ENCODE results near the gene ERP29. TPM values are rescaled to one million over a fixed set of nuclear protein-coding genes. Genes with fewer than 3 reads are reported as not detected.
"Not testable (repeated sequence)": the region's sequence is repeated elsewhere in the genome, so short reads cannot be mapped to it uniquely, and the experiment has no call there.

The ERP29 gene
- total RNA-seq, 1 donor from 2014 or later, result 95.8 TPM

GRCh38 chr12:112035219-112035785 lies 22.1 kb downstream of the ERP29 start:
- Histone ChIP-seq H3K4me3 (ENCODE audit: low read depth, low read length) (no peak overlapping the region), H3K27me3 (ENCODE audit: control insufficient read depth, insufficient read depth, low read length) (no peaks in the 10 kb centered on the region), H3K36me3 (ENCODE audit: control insufficient read depth, insufficient read depth, low read length) (no peaks in the 10 kb centered on the region)
- DNase-seq (ENCODE audit: low read depth), result no peak
- no peak for TF ChIP-seq CTCF (IDR thresholded peaks at IDR 0.05; ENCODE audit: insufficient read depth, low read length, poor library complexity, severe bottlenecking)

- H3K4me3 ChIP-seq (ENCODE audit: low read depth, low read length); H3K27me3 ChIP-seq (ENCODE audit: control insufficient read depth, insufficient read depth, low read length); DNase-seq (ENCODE audit: low read depth); H3K36me3 ChIP-seq (ENCODE audit: control insufficient read depth, insufficient read depth, low read length): not testable (repeated sequence)
Observed at GRCh38 chr12:112036614-112037013, 23.4 kb downstream of the ERP29 start.

- no peak for DNase-seq (ENCODE audit: low read depth)
- Histone ChIP-seq H3K27me3 (ENCODE audit: control insufficient read depth, insufficient read depth, low read length) (no peaks in the 10 kb centered on the region), H3K36me3 (ENCODE audit: control insufficient read depth, insufficient read depth, low read length) (peaks cover 3% of the 10 kb centered on the region), H3K4me3 (ENCODE audit: low read depth, low read length) (no peak overlapping the region)
- no peak for TF ChIP-seq CTCF (IDR thresholded peaks at IDR 0.05; ENCODE audit: insufficient read depth, low read length, poor library complexity, severe bottlenecking)
Observed at GRCh38 chr12:112046003-112046402, 32.8 kb downstream of the ERP29 start.

GRCh38 chr12:112049351-112049750 lies 36.1 kb downstream of the ERP29 start:
- DNase-seq (ENCODE audit: low read depth), result no peak
- no peaks in the 10 kb centered on the region for H3K27me3 ChIP-seq (ENCODE audit: control insufficient read depth, insufficient read depth, low read length)
- H3K36me3 ChIP-seq (ENCODE audit: control insufficient read depth, insufficient read depth, low read length), result peaks cover 3% of the 10 kb centered on the region
- TF ChIP-seq CTCF (IDR thresholded peaks at IDR 0.05; ENCODE audit: insufficient read depth, low read length, poor library complexity, severe bottlenecking), result no peak
- H3K4me3 ChIP-seq (ENCODE audit: low read depth, low read length), result no peak overlapping the region

- DNase-seq (ENCODE audit: low read depth), result no peak
- no peak overlapping the region for H3K4me3 ChIP-seq (ENCODE audit: low read depth, low read length)
- no peak for TF ChIP-seq CTCF (IDR thresholded peaks at IDR 0.05; ENCODE audit: insufficient read depth, low read length, poor library complexity, severe bottlenecking)
- H3K27me3 ChIP-seq (ENCODE audit: control insufficient read depth, insufficient read depth, low read length), result no peaks in the 10 kb centered on the region
- no peaks in the 10 kb centered on the region for H3K36me3 ChIP-seq (ENCODE audit: control insufficient read depth, insufficient read depth, low read length)
Observed at GRCh38 chr12:112061137-112061536, 47.9 kb downstream of the ERP29 start.

GRCh38 chr12:112063273-112063672 lies 50.0 kb downstream of the ERP29 start:
- TF ChIP-seq CTCF (IDR thresholded peaks at IDR 0.05; ENCODE audit: insufficient read depth, low read length, poor library complexity, severe bottlenecking), result no peak
- Histone ChIP-seq H3K27me3 (ENCODE audit: control insufficient read depth, insufficient read depth, low read length) (no peaks in the 10 kb centered on the region), H3K4me3 (ENCODE audit: low read depth, low read length) (no peak overlapping the region), H3K36me3 (ENCODE audit: control insufficient read depth, insufficient read depth, low read length) (no peaks in the 10 kb centered on the region)
- DNase-seq (ENCODE audit: low read depth), result no peak
